Uterus (tissue), 2 donors: Measurements from ENCODE around the gene VANGL1.

Source experiments
- POLR2A ChIP-seq, 2 donors: fragments of 450-650 bp; IDR thresholded peaks; one replicate each; pipeline ENCODE4 v1.6.1; 2016; ENCODE audit warnings: antibody characterized with exemption in 2 of 2, mild to moderate bottlenecking in 1 of 2, moderate library complexity in 1 of 2
- TF ChIP-seq, protein P1 (sequence below), 4 experiments: fragments of 200-600 bp in 2 of 4; fragments of 450-650 bp in 2 of 4; sonication (generic) in 2 of 4; IDR thresholded peaks; one replicate each; pipeline ENCODE4 v1.5.1; 2016 to 2019; ENCODE audit warnings: antibody characterized with exemption in 4 of 4, mild to moderate bottlenecking in 2 of 4, moderate library complexity in 1 of 4

DNA sequence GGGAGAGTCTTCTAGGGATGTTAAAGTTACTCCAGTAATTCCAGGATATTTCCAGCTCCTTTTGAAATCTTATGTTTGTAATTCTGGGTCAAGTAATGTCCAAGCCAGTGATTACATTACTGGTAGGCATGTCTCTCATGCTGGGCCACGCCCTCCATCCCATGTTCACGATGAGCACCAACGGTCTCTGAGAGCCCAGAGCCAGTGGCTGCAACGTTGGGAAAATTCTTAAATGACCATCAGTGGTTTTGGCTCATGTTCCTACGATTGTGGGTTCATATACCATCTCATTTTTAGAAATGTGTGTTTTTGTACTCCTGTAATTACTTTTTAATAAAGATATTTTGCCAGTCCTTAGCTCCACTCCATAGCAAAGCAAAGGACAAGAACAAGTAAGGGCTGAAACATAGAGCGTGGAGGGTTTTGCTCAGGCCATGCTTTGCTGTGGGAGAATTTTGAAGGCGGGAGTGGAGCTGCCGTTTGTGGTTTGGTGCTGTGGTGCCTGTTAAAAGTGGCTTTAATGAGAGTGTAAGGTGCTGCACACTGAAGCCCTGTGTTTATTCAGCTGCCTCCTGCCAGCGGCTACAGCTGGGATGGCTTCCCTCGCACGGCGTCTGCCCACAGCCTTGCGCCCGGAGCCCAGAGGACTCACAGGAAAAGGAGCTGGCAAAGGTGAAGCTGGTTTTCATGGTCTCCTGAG lies 28.9 kb downstream of the VANGL1 start:
- TF ChIP-seq, protein P1, sequence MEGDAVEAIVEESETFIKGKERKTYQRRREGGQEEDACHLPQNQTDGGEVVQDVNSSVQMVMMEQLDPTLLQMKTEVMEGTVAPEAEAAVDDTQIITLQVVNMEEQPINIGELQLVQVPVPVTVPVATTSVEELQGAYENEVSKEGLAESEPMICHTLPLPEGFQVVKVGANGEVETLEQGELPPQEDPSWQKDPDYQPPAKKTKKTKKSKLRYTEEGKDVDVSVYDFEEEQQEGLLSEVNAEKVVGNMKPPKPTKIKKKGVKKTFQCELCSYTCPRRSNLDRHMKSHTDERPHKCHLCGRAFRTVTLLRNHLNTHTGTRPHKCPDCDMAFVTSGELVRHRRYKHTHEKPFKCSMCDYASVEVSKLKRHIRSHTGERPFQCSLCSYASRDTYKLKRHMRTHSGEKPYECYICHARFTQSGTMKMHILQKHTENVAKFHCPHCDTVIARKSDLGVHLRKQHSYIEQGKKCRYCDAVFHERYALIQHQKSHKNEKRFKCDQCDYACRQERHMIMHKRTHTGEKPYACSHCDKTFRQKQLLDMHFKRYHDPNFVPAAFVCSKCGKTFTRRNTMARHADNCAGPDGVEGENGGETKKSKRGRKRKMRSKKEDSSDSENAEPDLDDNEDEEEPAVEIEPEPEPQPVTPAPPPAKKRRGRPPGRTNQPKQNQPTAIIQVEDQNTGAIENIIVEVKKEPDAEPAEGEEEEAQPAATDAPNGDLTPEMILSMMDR (IDR thresholded peaks at IDR 0.05): no peak
- no peak for TF ChIP-seq POLR2A (IDR thresholded peaks at IDR 0.05)
